NCI-H1048 (cell line): Measurements from ENCODE around the gene GJB4.
"Not testable (repeated sequence)": the region's sequence is repeated elsewhere in the genome, so short reads cannot be mapped to it uniquely, and the experiment has no call there.

ENCODE experiments used
- DNase-seq: peaks from one replicate; lab custom pipeline; 2025; lab: John Stamatoyannopoulos, UW

The GJB4 gene

GRCh38 chr1:34800214-34800613 lies 40.7 kb downstream of the GJB4 start:
- no peak for DNase-seq

GRCh38 chr1:34803770-34804169 lies 44.2 kb downstream of the GJB4 start:
- no peak for DNase-seq

- DNase-seq, result no peak
Measured at GRCh38 chr1:34806396-34806795, 46.9 kb downstream of the GJB4 start.

- no peak for DNase-seq
Measured at GRCh38 chr1:34808051-34808810, 48.7 kb downstream of the GJB4 start.

- DNase-seq, result not testable (repeated sequence)
Measured at GRCh38 chr1:34810781-34811180, 51.2 kb downstream of the GJB4 start.
